ENCODE results near the gene PRRC1. TPM values are rescaled to one million over a fixed set of nuclear protein-coding genes. Genes with fewer than 3 reads are reported as not detected.

Gene PRRC1
- total RNA-seq, 4 donors from 2014 or later: 22.8 to 43.7 (median 34.0) TPM

GRCh38 chr5:127595484-127596368 is 78.3 kb downstream of the PRRC1 start:
- H3K9me3 ChIP-seq: no peaks in the 10 kb centered on the region
- no peaks in the 10 kb centered on the region for H3K4me1 ChIP-seq
- DNase-seq: no peak
- no peak for TF ChIP-seq POLR2A (IDR thresholded peaks at IDR 0.05)
- TF ChIP-seq, protein P1, sequence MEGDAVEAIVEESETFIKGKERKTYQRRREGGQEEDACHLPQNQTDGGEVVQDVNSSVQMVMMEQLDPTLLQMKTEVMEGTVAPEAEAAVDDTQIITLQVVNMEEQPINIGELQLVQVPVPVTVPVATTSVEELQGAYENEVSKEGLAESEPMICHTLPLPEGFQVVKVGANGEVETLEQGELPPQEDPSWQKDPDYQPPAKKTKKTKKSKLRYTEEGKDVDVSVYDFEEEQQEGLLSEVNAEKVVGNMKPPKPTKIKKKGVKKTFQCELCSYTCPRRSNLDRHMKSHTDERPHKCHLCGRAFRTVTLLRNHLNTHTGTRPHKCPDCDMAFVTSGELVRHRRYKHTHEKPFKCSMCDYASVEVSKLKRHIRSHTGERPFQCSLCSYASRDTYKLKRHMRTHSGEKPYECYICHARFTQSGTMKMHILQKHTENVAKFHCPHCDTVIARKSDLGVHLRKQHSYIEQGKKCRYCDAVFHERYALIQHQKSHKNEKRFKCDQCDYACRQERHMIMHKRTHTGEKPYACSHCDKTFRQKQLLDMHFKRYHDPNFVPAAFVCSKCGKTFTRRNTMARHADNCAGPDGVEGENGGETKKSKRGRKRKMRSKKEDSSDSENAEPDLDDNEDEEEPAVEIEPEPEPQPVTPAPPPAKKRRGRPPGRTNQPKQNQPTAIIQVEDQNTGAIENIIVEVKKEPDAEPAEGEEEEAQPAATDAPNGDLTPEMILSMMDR (IDR thresholded peaks at IDR 0.05): no peak
- H3K27ac ChIP-seq: no peak overlapping the region
- intact Hi-C loops (cut with DNase I): no loop called here
- 56 to 63% methylated on average over 8 to 9 of the region's 9 CpGs for WGBS, 2 donors
- no peaks in the 10 kb centered on the region for H3K36me3 ChIP-seq
- H3K27me3 ChIP-seq: no peaks in the 10 kb centered on the region
- no peak overlapping the region for H3K4me3 ChIP-seq

DNA sequence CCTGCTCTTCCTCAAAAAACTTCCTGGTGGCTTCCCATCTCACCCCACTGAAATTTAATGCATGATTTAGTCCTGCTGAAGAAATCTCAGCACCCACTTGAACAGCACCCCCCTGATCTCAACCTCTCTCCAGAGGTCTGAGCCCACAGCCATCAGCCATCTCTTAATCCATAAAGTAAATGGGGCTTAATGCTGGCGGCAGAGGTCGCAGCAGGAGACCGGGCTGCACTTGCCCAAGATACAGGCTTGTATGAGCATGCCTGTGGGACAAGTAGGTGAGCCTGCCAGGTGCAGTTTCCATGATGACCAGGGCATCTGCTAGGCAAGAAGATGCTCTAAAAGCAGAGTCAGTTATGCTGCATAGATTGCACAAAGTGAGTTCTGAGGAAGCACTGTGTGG is 79.1 kb downstream of the PRRC1 start:
- intact Hi-C loops (cut with DNase I): no loop called here
- DNase-seq: no peak
- WGBS, 2 donors: 46 to 50% methylated on average over 3 of the region's 3 CpGs

GRCh38 chr5:127599320-127599719 is 81.9 kb downstream of the PRRC1 start:
- Histone ChIP-seq H3K9me3 (no peaks in the 10 kb centered on the region), H3K4me1 (no peaks in the 10 kb centered on the region), H3K4me3 (no peak overlapping the region), H3K27me3 (no peaks in the 10 kb centered on the region), H3K27ac (no peak overlapping the region), H3K36me3 (no peaks in the 10 kb centered on the region)
- no peak for DNase-seq
- intact Hi-C loops (cut with DNase I): no loop called here
- 60 to 83% methylated on average over 3 of the region's 3 CpGs for WGBS, 2 donors
- TF ChIP-seq POLR2A (IDR thresholded peaks at IDR 0.05): no peak
- TF ChIP-seq, protein P1 (IDR thresholded peaks at IDR 0.05): no peak

More for the DNA sequence above, 79.1 kb downstream of the PRRC1 start:
- Histone ChIP-seq H3K4me1 (no peaks in the 10 kb centered on the region), H3K36me3 (no peaks in the 10 kb centered on the region), H3K27ac (no peak overlapping the region), H3K9me3 (no peaks in the 10 kb centered on the region), H3K27me3 (no peaks in the 10 kb centered on the region), H3K4me3 (no peak overlapping the region)
- TF ChIP-seq, protein P1 (IDR thresholded peaks at IDR 0.05): no peak
- no peak for TF ChIP-seq POLR2A (IDR thresholded peaks at IDR 0.05)

- no peaks in the 10 kb centered on the region for H3K4me1 ChIP-seq
- no peaks in the 10 kb centered on the region for H3K27me3 ChIP-seq
- H3K4me3 ChIP-seq: no peak overlapping the region
- TF ChIP-seq POLR2A (IDR thresholded peaks at IDR 0.05): no peak
- TF ChIP-seq, protein P1 (IDR thresholded peaks at IDR 0.05): no peak
- intact Hi-C loops (cut with DNase I): no loop called here
- no peak for DNase-seq
- no peaks in the 10 kb centered on the region for H3K9me3 ChIP-seq
- WGBS, 2 donors: 72 to 82% methylated on average over 4 of the region's 4 CpGs
- H3K27ac ChIP-seq: no peak overlapping the region
- H3K36me3 ChIP-seq: no peaks in the 10 kb centered on the region
Observed at GRCh38 chr5:127599847-127600246, 82.4 kb downstream of the PRRC1 start.

- intact Hi-C loops (cut with DNase I): no loop called here
- Histone ChIP-seq H3K27ac (no peak overlapping the region), H3K36me3 (no peaks in the 10 kb centered on the region), H3K4me1 (no peaks in the 10 kb centered on the region), H3K9me3 (no peaks in the 10 kb centered on the region), H3K27me3 (no peaks in the 10 kb centered on the region), H3K4me3 (no peak overlapping the region)
- DNase-seq: no peak
- WGBS, 2 donors: 86 to 95% methylated on average over 1 of the region's 1 CpG
- TF ChIP-seq POLR2A (IDR thresholded peaks at IDR 0.05): no peak
- TF ChIP-seq, protein P1 (IDR thresholded peaks at IDR 0.05): no peak
Observed at GRCh38 chr5:127601111-127601510, 83.7 kb downstream of the PRRC1 start.
